Stomach (tissue), 9 donors: ENCODE measurements around the gene CSDE1. TPM values are rescaled to one million over a fixed set of nuclear protein-coding genes. Genes with fewer than 3 reads are reported as not detected.

ENCODE experiments used
- DNase-seq, 2 donors: peaks; one replicate each; pipeline versions ENCODE4 v3.0.0 to v3.0.0-alpha.2; 2013 to 2019
- H3K27ac ChIP-seq, 5 donors: fragments of 200-600 bp in 4 of 5; sonication (generic) in 4 of 5; one replicate each; pipeline ENCODE4 v1.5.1; 2013 to 2019; ENCODE audit warnings: mild to moderate bottlenecking in 1 of 5, moderate library complexity in 1 of 5
- H3K27me3 ChIP-seq, 3 donors: fragments of 200-600 bp; sonication (generic); one replicate each; pipeline ENCODE4 v1.5.1; 2017 to 2019; ENCODE audit warnings: mixed run types in 1 of 3
- H3K36me3 ChIP-seq, 4 donors: fragments of 200-600 bp; sonication (generic); 1 replicate in 3 of 4; 2 replicates in 1 of 4; pipeline ENCODE4 v1.5.1; 2016 to 2019
- H3K4me1 ChIP-seq, 4 donors: fragments of 200-600 bp; sonication (generic); one replicate each; pipeline ENCODE4 v1.5.1; 2016 to 2019
- H3K4me3 ChIP-seq, 4 donors: fragments of 200-600 bp; sonication (generic) in 3 of 4; one replicate each; pipeline ENCODE4 v1.5.1; 2016 to 2019; ENCODE audit warnings: mild to moderate bottlenecking in 1 of 4
- H3K9me3 ChIP-seq, 4 donors: fragments of 200-600 bp; sonication (generic); one replicate each; pipeline ENCODE4 v1.5.1; 2016 to 2019
- EP300 ChIP-seq: sonication (generic); formaldehyde crosslinking; IDR thresholded peaks from one replicate; pipeline ENCODE4 v1.6.1; 2017; ENCODE audit warnings: antibody characterized with exemption
- POLR2A ChIP-seq, 4 donors: fragments of 450-650 bp; IDR thresholded peaks; one replicate each; pipeline ENCODE4 v1.6.1; 2016; ENCODE audit warnings: antibody characterized with exemption in 4 of 4, control low read depth in 2 of 4, mild to moderate bottlenecking in 1 of 4, moderate library complexity in 1 of 4
- POLR2AphosphoS5 ChIP-seq, 3 donors: sonication (generic); formaldehyde crosslinking; IDR thresholded peaks; one replicate each; pipeline ENCODE4 v1.6.1; 2016; ENCODE audit warnings: antibody characterized with exemption in 3 of 3
- WGBS, 5 donors: extraction: QIAGEN DNeasy Blood & Tissue Kit in 3 of 5; methylation state at CpG; one replicate each; pipeline versions ENCODE4 v1.1.5 to v1.1.7; 2013 to 2018; 5-methylcytosine and 5-hydroxymethylcytosine counted together
- intact Hi-C: fragments of 100-400 bp; cut with DNase I; formaldehyde crosslinking; loops from one replicate; pipeline ENCODE4 v1.15.1; 2023; ENCODE audit warnings: low total_unique reads
- polyA plus RNA-seq, 3 donors: library from polyadenylated mRNA; stranded (reverse); fragments of 200-250 nt; gene quantifications; one replicate each; pipeline ENCODE4 v1.2.3, GENCODE V29; 2013
- total RNA-seq, 5 donors: library from RNA; depleted of rRNA; stranded (reverse); fragments of >200 nt; gene quantifications; one replicate each; pipeline versions ENCODE4 v1.1.0 to v1.2.3, GENCODE V29; 2014 to 2016
- TF ChIP-seq, protein P1 (sequence below), 7 experiments: fragments of 450-650 bp in 4 of 7; fragments of 200-600 bp in 3 of 7; sonication (generic) in 3 of 7; IDR thresholded peaks; one replicate each; pipeline ENCODE4 v1.5.1; 2016 to 2019; ENCODE audit warnings: antibody characterized with exemption in 7 of 7, control low read depth in 2 of 7, mild to moderate bottlenecking in 1 of 7
- donor health status: healthy with polysubstance abuse.
- donor health status: Bipolar disorder and iron deficiency.
- donor health status: healthy.

The CSDE1 gene
- total and polyA plus RNA-seq, 8 donors, result 129 to 679 (median 374) TPM

DNA sequence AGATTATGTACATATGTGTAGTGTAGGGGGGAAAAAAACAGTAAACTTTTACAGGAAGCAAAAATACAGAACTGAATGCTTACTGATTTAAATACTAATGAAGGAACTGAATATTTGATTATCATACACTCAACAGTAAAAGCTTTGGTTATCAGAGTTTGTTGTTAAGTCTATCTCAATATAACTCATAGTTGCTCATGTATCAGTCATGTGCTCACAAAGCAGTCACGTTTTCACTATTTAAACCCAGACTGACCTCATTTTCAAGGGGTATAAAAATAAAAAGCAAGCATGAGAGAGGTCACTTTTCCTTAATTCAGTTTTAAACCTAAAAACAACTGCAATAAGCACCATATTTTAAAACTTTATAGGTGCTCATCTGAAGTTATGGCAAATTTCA, 34.3 kb downstream of the CSDE1 start:
- intact Hi-C loops, result no loop called here
- H3K9me3 ChIP-seq, result no peaks in the 10 kb centered on the region
- no peak for DNase-seq
- WGBS, 5 donors, result 0 to 32% (median 0%) methylated on average over 1 of the region's 1 CpG
- TF ChIP-seq EP300, result no peak
- no peak for TF ChIP-seq POLR2A (IDR thresholded peaks at IDR 0.05)
- TF ChIP-seq, protein P1, sequence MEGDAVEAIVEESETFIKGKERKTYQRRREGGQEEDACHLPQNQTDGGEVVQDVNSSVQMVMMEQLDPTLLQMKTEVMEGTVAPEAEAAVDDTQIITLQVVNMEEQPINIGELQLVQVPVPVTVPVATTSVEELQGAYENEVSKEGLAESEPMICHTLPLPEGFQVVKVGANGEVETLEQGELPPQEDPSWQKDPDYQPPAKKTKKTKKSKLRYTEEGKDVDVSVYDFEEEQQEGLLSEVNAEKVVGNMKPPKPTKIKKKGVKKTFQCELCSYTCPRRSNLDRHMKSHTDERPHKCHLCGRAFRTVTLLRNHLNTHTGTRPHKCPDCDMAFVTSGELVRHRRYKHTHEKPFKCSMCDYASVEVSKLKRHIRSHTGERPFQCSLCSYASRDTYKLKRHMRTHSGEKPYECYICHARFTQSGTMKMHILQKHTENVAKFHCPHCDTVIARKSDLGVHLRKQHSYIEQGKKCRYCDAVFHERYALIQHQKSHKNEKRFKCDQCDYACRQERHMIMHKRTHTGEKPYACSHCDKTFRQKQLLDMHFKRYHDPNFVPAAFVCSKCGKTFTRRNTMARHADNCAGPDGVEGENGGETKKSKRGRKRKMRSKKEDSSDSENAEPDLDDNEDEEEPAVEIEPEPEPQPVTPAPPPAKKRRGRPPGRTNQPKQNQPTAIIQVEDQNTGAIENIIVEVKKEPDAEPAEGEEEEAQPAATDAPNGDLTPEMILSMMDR (IDR thresholded peaks at IDR 0.05), result no peak
- TF ChIP-seq POLR2AphosphoS5 (IDR thresholded peaks at IDR 0.05), result no peak
- peaks cover 77 to 100% (median 100%) of the 10 kb centered on the region in 4 donors for H3K36me3 ChIP-seq
- H3K4me1 ChIP-seq, result peaks cover 0 to 13% (median 0%) of the 10 kb centered on the region in 4 donors
- H3K27ac ChIP-seq, result no peak overlapping the region
- no peak overlapping the region for H3K4me3 ChIP-seq
- no peaks in the 10 kb centered on the region for H3K27me3 ChIP-seq

DNA sequence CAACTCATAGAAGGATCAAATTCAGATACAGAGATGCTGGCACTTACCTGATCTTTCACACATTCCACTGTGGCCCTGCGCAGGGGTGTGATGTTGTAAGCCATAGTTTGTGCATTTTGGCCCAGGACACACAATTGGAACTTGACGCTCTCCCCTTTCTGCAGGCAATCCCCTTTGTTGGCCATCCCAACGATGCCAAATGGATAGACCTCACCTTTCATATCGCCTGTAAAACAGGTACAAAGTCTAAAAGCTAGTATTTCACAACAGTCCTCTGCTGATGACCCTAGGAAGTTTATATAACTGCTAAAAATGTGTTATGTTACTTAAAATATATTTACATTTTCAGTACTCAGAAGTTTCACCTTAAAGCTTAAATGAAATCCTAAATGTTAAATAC, 37.3 kb downstream of the CSDE1 start:
- no peaks in the 10 kb centered on the region for H3K27me3 ChIP-seq
- no peak overlapping the region for H3K4me3 ChIP-seq
- H3K4me1 ChIP-seq, result peaks cover under 1 to 25% (median 12%) of the 10 kb centered on the region in 4 donors
- H3K27ac ChIP-seq, result no peak overlapping the region
- intact Hi-C loops, result no loop called here
- H3K36me3 ChIP-seq, result peaks cover 72 to 83% (median 81%) of the 10 kb centered on the region in 4 donors
- DNase-seq, result no peak
- no peak for TF ChIP-seq POLR2A (IDR thresholded peaks at IDR 0.05)
- TF ChIP-seq, protein P1 (IDR thresholded peaks at IDR 0.05), result no peak
- no peaks in the 10 kb centered on the region for H3K9me3 ChIP-seq
- WGBS, 5 donors, result 83 to 94% (median 90%) methylated on average over 4 of the region's 4 CpGs

DNA sequence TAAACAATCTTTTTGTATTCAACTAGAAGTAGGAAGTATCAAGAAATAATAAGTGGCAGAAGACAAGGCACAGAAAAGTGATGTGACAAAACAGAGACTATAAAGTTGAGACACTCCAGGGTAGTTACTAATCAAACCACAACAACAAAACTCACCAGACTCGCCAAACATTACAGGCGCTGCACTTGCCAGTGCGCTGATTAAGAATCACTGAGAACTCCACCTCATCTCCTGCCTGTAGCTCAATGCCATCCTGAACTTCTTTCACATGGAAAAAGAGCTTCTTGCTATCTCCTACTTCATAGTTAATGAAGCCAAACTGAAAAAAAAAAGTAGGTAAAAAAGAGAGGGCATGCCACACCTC, 38.4 kb downstream of the CSDE1 start:
- TF ChIP-seq, protein P1 (IDR thresholded peaks at IDR 0.05), result no peak
- no peak for TF ChIP-seq POLR2AphosphoS5 (IDR thresholded peaks at IDR 0.05)
- TF ChIP-seq EP300, result no peak
- no peak for TF ChIP-seq POLR2A (IDR thresholded peaks at IDR 0.05)
- peaks cover 62 to 76% (median 71%) of the 10 kb centered on the region in 4 donors for H3K36me3 ChIP-seq
- no peaks in the 10 kb centered on the region for H3K9me3 ChIP-seq
- WGBS, 5 donors, result 69 to 92% (median 80%) methylated on average over 3 of the region's 3 CpGs
- no peaks in the 10 kb centered on the region for H3K27me3 ChIP-seq
- intact Hi-C loops, result no loop called here
- H3K27ac ChIP-seq, result no peak overlapping the region
- no peak for DNase-seq
- no peak overlapping the region for H3K4me3 ChIP-seq
- H3K4me1 ChIP-seq, result peaks cover 8 to 36% (median 21%) of the 10 kb centered on the region in 4 donors

DNA sequence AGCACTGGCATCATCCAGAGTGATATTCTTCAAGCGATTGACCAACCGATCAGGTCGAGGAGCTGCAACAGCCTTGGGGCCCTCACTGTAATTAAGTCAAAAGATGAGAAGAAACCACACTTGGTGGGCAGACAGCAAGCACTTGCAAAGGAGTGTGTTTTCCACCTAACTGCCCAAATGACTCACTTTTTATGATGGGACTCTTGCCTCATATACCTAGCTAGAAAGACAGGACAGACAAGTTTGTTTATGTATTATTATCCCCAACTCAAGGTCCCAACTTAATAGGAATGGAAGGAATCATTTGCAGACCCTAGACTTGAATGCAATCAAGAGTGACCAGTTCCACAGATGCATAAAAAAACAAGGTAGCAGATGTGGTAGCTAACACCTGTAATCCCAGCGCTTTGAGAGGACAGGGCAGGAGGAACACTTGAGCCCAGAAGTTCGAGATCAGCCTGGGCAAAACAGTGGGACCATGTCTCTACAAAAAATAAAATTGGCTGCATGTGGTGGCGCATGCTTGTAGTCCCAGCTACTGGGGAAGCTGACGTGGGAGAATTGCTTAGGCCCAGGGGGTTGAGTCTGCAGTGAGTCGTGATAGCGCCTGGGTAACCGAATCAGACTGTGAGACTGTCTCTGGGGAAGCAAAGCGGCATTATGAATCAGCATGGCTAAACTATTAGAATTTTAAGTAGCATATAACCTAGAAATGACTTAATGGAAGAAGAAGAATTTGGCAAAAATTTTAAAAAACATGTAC, 38.9 kb downstream of the CSDE1 start:
- 85 to 92% (median 91%) methylated on average over 11 of the region's 11 CpGs for WGBS, 5 donors
- peaks cover 59 to 74% (median 68%) of the 10 kb centered on the region in 4 donors for H3K36me3 ChIP-seq
- DNase-seq, result no peak

More for the DNA sequence above, 38.9 kb downstream of the CSDE1 start:
- no peak for TF ChIP-seq POLR2AphosphoS5 (IDR thresholded peaks at IDR 0.05)
- peaks cover 8 to 40% (median 24%) of the 10 kb centered on the region in 4 donors for H3K4me1 ChIP-seq
- H3K4me3 ChIP-seq, result no peak overlapping the region
- no peaks in the 10 kb centered on the region for H3K27me3 ChIP-seq
- H3K27ac ChIP-seq, result no peak overlapping the region
- no peaks in the 10 kb centered on the region for H3K9me3 ChIP-seq
- intact Hi-C loops, result no loop called here
